Mammary epithelial cell (primary cell): ENCODE measurements around the gene SEC16B.

Experiments
- CTCF ChIP-seq, 2 donors: IDR thresholded peaks in 1 of 2; conservative IDR thresholded peaks in 1 of 2; 2 replicates each; pipeline ENCODE4 v1.5.1; 2011 to 2012; ENCODE audit warnings: inconsistent platforms in 2 of 2, low read length in 2 of 2, mild to moderate bottlenecking in 2 of 2, control low read depth in 1 of 2, low read depth in 1 of 2; ENCODE audit not compliant: insufficient read depth in 1 of 2; ENCODE audit errors: extremely low read depth in 1 of 2
- EZH2 ChIP-seq: IDR thresholded peaks from 2 replicates; pipeline ENCODE4 v1.6.1; 2012; ENCODE audit warnings: low read length, inconsistent platforms, borderline replicate concordance

- no peak for TF ChIP-seq CTCF (conservative IDR thresholded peaks at IDR 0.05 in 1 of 2, IDR thresholded peaks at IDR 0.05 in 1 of 2; ENCODE audit: extremely low read depth in 1 of 2, insufficient read depth in 1 of 2, low read depth in 1 of 2, low read length in 2 of 2)
- no peak for TF ChIP-seq EZH2
Observed at GRCh38 chr1:177966199-177966598, 3.7 kb downstream of the SEC16B start.
